Mesenteric fat pad (tissue), 1 donor: ENCODE measurements around the gene ANKS1B. TPM values are rescaled to one million over a fixed set of nuclear protein-coding genes. Genes with fewer than 3 reads are reported as not detected.
"Not testable (repeated sequence)": the region's sequence is repeated elsewhere in the genome, so short reads cannot be mapped to it uniquely, and the experiment has no call there.

Source experiments
- DNase-seq: peaks from one replicate; pipeline ENCODE4 v3.0.0-alpha.2; 2020; ENCODE audit warnings: low spot score
- long read RNA-seq: library from polyadenylated mRNA; unstranded; transcript quantifications from one replicate; pipeline ENCODE4 v2.0.0, GENCODE V29; 2020
- total RNA-seq: library from RNA; stranded (reverse); fragmentation: NEBNext Ultra II Directional; extraction: Animal tissue kit (Norgen Biotek cat#: 25700); gene quantifications from one replicate; pipeline ENCODE4 v1.2.1, GENCODE V29; 2021
- donor health status: DM: yes; HTN: yes; CAD: no.

Gene ANKS1B
- 5.3 TPM for total RNA-seq
- long read RNA-seq, partial matches to known transcripts, result 0 of 1 reads
- long read RNA-seq, other reads (novel, unspliced or antisense), result 1 of 1 reads

DNA sequence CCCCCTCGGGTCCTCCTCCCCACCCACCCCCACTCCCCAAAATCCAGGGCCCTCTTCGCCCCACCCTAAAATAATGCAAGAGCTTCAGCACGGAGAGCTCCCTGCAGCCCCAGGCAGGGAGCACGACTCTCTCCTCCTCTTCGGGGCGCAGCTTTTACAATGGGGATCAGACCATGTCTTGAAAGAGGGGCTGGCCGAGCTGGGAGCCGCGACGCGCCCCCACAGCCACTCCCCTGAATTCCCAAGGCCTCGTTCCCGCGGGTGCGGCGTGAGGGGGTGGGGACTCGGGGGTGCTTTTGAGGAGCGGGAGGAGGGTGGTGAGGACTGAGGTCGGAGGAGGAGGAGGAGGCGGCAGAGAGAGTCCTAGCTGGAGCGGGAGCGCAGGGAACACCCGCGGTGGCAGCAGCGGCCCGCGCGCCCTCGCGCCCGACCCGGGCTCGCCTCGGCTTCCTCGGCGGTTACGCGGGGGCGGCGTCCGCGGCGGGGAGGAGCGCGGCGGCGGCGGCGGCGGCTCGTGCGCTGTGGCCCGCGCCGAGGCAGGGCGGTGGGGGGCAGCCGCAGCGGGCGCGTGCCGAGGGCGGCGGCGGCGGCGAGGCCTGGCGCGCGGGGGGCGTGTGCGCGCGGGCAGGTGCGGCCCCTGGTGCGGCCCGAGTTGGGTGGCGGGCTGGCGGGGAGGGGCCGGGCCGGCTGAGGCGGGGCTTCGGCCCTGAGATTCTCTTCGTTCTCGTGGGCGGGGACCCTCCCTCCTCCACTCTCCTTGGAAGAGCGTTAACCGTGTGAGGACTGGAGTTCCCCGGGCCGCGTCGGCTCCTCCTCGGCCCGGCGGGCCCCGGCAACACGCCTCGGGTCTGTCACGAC, at the start of gene ANKS1B:
TSS of gene ANKS1B (minus strand) at position 666 of the 858 bp plus-strand sequence. CDS start 699 bp downstream, outside the sequence.
- no peak for DNase-seq

DNA sequence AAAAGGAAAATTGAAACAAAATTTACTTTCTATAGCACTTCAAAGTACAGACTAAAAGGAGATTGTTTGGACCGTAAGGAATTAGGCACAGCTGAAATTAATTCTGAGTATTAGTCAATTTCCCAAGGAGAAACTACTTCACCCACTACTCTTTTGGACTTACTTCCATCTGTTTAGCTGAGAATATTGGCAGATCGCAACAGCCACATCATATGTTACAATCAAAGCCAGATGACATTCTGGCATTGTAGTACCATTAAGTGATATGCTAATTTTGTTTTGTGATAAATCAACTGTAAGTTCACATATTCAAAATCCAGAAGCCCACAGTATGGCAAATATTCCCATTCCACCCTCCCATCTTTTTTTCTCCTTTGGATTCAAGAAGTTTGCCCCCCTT, 47.1 kb upstream of the ANKS1B start:
- no peak for DNase-seq

DNA sequence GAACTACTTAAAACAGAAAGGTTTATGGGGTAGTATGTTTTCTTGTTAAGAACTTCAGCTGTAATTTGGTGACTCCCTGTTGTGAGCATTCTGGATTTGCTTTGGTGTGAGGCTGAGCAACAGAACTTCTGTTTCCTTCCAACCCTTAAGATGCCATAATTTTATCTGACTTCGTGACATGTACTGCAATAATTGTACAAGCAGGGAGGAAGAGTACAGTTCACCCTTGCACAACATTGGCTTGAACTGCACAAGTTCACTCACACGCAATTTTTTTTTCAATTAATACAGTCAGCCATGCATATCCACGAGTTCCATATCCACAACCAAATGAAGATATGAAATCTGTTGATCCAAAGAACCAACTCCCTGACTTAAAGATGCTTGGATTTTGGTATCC, 42.9 kb upstream of the ANKS1B start:
- no peak for DNase-seq

DNA sequence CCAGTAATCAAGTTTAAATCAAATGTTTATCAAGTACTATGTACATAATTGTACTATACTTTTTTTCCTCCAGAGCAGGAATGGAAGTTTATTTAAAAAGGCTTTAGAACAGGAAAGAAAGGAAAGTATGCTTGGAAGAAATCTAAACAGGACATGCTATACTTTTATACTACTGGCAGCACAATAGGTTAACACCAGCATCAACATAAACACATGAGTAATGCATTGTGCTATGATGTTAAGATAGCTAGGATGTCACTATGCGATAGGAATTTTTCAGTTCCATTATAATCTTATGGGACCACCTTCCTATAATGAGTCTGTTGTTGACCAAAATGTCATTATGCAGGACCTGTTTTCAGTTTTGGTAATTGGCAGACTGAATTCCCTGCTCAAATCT, 41.5 kb upstream of the ANKS1B start:
- no peak for DNase-seq

DNA sequence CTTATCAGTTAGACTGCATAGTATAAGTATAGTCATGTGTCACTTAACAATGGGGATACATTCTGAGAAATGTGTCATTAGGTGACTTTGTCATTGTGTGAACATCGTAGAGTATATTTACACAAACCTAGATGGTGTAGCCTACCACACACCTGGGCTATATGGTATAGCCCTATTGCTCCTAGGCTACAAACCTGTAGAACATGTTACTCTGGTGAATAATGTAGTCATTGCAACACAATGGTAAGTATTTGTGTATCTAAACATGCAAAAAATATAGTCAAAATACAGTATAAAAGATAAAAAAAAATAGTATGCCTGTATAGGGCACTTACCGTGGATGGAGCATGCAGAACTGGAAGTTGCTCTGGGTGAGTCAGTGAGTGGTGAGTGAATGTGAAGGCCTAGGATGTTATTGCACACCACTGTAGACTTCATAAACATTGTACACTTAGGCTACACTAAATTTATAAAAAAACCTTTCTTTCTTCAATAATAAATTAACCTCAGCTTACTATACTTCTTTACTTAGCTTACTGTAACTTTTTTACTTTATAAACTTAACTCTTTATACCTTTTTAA, 40.3 kb upstream of the ANKS1B start:
- no peak for DNase-seq

DNA sequence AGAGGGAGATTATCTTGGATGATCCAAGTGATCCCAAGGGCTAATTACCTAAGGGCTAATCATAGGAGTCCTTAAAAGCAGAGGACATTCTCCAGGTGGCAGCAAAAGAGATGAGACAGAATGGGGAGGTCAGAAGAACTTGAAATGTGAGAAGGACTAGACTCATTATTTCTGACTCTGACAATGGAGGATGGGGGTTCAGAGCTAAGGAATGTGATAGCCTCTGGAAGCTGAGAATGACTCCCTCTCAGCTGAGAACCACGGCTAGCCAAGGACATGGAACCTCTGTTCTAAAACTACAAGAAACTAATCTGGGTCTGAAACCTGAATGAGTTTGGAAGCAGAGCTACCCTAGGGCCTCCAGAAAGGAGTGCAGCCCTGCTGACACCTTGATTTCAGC, 35.6 kb upstream of the ANKS1B start:
- DNase-seq, result no peak

DNA sequence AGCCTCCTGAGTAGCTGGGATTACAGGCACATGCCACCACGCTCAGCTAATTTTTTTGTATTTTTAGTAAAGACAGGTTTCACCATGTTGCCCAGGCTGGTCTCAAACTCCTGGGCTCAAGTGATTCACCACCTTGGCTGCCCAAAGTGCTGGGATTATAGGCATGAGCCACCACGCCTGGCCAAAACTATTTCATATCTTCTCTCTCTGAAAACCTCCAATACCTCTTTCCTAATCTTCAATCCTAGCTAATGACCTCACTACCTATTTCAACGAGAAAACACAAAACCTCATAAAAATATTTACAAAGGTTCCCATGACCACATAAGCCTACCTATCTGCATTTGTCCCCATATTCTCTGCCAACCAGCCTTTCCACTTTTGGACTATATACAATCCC, 32.3 kb upstream of the ANKS1B start:
- no peak for DNase-seq

DNA sequence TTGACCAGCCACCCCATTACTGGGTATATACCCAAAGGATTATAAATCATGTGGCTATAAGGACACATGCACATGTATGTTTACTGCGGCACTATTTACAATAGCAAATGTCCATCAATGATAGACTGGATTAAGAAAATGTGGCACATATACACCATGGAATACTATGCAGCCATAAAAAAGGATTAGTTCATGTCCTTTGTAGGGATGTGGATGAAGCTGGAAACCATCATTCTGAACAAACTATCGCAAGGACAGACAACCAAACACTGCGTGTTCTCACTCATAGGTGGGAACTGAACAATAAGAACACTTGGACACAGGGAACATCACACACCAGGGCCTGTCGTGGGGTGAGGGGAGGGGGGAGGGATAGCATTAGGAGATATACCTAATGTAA, 31.6 kb upstream of the ANKS1B start:
- not testable (repeated sequence) for DNase-seq

DNA sequence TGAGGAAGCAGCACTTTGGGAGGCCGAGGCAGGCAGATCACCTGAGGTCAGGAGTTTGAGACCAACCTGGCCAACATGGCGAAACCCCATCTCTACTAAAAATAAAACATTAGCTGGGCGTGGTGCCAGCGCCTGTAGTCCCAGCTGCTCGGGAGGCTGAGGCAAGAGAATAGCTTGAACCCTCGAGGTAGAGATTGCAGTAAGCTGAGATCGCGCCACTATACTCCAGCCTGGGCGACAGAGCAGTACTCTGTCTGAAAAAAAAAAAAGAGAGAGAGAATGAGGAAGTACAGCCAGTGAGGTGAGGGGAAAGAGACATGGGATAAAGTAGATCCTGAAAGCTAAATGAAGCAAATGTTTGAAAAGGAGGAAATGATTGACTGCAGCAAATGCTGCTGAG, 21.1 kb upstream of the ANKS1B start:
- DNase-seq, result not testable (repeated sequence)

DNA sequence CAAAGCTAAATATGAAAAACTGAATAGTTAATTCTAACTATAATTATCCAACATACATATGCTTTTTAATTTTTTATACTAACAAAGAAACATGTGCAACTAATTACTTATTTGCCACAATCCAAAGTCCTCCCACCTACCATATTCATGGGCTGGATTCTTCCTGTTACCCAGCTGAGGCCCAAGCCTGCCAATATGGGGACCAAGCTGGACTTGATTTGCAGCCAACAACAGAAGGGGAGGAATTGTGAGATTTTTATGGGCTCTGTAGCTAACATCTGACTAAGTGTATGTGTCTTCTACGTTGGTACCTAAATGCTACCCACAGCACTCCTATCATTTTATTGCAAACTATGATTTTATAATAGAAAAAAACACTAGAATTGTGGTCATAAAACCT, 13.1 kb upstream of the ANKS1B start:
- DNase-seq, result no peak

DNA sequence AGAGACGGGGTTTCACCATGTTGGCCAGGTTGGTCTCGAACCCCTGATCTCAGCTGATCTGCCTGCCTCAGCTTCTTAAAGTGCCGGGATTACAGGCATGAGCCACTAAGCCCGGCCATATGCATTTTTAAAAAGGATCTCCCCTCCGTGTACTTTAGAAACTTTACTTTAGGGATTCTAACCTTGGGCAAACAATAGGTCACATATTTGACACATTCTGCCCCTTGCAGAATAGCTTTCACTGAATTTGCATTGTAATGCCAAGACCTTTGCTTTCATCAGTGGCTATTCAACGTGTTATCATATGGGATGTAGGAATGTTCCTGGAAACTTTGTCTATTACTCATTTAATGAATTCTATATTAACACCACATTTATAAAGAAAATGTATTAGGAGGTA, 11.4 kb upstream of the ANKS1B start:
- no peak for DNase-seq

DNA sequence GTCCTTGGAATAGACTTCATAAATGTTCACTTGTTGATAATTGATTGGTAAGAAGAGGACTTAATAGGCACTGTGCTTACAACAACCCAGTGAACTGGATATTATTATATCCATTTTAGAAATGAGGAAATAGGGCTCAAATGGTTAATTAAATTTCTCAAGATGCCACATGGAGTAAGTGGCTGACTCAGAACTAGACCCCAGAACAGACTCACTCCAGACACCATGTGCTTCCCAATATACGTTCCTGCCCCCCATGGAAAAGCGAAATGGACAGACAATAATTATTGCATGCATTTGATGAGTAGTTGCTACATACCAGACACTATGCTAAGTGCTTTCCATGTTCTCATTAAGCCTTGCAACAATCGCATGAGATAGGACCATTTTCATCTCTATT, 895 bp upstream of the ANKS1B start:
- no peak for DNase-seq

DNA sequence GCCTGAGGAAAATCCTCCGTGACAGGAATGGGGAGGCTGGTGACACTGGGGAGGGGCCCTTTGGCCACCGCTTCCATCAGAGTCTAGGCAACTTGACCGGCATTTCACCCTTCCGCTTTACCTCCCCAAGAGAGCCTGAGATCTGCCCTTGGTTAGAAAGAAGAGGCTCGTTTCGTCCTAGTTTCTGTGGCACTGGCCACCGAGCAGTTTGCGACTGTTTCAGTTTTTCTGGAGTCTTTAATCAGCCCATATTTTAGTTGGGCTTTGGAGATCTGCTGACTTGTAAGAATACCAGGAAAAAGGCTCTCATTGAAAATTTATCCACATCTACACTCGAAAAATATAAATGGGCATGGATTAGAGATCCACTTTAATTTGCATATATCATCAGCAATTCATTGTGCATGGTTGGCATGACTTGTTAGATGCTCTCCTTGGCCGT, 414 bp upstream of the ANKS1B start:
- no peak for DNase-seq

DNA sequence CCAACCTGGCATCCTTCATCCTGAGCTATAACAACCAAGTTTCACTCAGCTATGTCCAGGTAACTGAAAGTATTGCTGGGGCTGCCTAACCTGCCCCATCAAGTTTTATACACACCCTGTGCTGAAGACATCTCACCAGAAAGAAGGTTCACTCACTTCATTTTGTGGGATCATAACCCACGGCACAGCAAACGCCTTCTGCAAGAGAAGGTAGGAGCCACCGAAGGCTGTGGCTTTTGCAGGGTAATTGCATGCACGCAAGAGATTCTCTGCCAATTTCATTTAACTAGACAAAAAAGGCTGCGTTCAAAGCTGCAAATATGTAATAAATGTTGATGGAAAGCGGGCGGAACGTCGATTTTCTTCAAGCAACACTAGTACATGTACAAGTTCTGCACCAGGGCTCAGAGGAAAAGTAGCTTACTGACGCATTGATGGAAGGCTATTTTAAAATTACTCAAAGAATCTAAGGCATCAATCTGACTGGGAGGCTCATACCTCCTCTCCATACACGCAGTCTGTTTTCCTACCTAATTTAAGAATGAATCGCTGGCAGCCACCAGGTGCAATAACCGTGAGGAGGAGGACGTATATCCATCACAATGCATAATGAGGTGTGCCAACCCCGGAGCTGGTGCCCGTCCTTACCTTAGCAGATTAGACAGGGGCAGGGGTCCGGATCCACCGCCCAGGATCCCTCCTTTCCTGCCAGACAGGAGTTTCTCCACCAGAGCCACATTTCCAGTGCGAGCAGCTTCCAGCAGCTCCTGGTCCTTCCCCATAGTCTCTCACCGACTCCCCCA, 1.1 kb downstream of the ANKS1B start:
- no peak for DNase-seq

DNA sequence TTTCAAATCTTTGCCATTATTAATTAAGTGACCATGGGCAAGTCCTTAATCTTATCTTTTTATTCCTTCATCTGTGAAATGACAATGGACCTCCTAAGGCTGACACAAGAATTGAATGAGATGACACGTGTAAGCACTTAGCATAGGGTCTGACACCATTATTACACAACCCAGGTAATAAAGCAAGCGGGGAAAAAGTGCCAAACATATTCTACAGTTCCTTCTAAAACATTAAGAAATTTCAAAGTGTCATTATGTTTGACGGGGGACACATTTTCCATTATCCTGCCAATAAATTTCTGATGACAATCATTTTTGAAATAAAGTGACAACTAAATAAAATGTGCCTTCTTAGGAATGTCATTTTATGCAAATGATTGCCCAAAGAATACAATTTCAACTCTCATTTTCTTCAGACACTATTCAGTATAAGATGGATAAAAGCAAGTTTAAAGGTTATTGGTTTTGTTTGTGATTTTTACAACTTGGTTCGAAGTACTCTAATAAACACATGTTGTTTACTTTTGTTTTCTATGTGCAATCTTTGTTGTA, 3.0 kb downstream of the ANKS1B start:
- no peak for DNase-seq

DNA sequence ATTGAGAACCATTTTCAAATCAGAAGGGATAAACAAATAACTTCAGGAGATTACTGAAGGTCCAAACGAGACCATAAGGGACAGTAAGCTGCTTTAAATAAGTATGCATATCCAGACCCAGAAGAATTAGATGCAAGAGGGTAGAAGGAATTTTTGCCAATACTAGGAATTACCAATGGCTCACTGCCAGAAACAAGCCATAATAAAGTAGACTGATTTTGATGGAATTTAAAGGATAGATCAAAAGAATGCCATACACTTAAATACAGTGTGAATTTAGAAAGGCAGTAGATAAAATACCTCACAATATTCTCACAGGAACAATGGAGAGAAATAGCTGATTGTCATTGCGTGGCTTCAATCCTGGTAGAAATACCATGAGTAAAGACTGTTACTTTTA, 5.3 kb downstream of the ANKS1B start:
- no peak for DNase-seq

DNA sequence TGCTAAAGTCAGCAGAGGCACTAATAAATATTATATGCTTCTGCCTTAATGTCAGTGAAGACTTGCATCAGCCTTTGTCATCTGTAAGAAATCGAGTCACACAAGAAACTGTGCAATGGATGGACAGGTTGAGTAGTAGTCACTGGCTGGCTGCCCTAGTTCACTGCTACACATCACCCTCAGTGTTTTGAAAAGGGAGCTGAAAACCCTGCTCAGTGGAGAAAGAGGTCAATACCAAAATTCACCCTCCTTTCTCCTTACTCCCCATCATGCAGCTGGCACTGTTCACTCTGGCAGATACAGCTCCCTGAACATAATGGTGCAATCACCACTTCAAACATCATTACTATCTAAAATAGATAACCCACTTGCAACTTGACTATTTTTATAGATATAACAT, 6.6 kb downstream of the ANKS1B start:
- no peak for DNase-seq

DNA sequence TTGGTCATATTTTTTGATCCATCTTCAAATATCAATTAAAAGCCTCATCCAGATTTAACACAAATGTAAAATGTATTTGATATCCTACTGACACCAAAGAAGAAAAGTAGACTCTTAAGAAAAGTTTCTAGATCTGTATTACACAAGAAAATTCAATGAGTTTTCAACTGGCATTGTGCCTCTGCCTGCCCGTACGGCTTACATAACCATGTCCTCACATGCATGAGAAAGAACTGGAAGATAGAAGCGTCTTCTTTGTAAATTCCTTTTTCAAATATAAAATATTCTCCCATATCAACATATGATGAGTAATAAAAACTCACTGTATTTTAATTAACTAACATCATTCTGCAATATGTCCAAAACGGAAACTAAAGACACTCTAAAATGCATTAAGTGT, 7.2 kb downstream of the ANKS1B start:
- DNase-seq, result no peak

DNA sequence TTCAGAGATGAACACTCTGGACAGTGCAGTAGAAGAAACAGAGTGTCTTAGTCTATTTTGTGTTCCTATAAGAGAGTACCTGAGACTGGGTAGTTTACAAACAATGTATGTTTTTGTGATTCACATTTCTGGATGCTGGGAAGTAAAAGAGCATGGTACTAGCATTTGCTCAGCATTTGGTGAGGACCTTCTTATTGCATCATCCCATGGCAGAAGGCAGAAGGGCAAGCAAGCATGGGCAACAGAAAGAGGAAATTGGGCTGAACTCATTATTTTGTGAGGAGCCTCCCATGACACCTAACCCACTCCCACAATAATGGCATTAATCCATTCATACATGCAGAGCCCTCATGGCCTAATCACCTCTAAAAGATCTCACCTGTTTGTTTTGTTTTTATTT, 8.0 kb downstream of the ANKS1B start:
- no peak for DNase-seq

DNA sequence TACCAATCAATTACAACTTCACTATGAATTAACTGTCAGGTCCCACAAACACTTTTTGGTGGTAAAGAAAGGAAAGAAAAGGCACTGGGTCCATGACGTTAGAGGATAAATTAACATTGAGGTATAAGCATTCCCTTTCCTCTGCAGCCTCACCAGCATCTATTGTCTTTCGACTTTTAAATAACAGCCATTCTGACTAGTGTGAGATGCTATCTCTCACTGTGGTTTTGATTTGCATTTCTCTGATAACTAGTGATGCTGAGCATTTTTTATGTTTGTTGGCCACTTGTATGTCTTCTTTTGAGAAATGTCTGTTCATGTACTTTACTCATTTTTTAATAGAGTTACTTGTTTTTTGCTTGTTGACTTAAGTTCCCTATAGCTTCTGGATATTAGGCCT, 9.4 kb downstream of the ANKS1B start:
- no peak for DNase-seq

DNA sequence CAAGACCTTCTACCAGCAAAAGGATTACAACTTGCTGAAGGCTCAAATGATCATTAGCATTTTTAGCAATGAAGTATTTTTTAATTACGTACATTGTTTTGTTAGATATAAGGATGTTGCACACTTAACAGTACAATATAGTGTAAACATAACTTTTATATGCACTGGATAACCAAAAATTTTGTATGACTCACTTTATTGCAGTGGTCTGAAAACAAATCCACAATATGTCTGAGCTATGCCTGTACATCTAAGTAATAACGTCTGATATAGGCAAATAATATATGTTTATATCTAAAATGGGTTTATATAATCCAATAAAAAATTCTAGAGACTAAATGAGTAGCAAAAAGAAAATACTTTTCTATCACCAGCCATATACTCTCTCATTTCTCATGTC, 10.6 kb downstream of the ANKS1B start:
- DNase-seq, result no peak

DNA sequence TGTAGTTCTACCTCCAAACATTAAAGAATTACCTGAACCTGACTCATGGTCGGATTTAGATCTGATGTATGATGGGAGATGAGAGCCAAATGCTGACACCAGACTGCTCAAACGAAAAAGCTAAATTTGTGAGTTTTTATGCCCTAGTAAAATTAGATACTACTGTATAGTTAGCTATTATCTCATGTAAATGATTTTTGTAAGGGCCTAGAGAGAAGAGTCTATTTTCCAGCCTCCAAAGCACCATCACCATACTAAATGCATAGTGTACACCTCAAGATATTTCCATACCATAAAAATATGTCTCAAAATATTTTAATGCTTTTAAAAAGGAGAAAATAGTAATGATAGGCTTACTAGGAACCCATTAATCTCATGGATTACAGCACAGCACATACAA, 18.3 kb downstream of the ANKS1B start:
- DNase-seq, result no peak
